NCI-H2029 treated with DMSO at 0.1 percent for 48 hours (cell line): ENCODE data around the gene DYSF.

Experiments
- DNase-seq: peaks from one replicate; lab custom pipeline; 2025; lab: John Stamatoyannopoulos, UW

DYSF gene

GRCh38 chr2:71706836-71707235 is 253.5 kb downstream of the DYSF start:
- DNase-seq = no peak

GRCh38 chr2:71710367-71711132 is 257.2 kb downstream of the DYSF start:
- no peak for DNase-seq

- DNase-seq = no peak
Measured at GRCh38 chr2:71711133-71711855, 257.9 kb downstream of the DYSF start.

- DNase-seq = no peak
Measured at GRCh38 chr2:71712158-71712818, 258.9 kb downstream of the DYSF start.

GRCh38 chr2:71713581-71714580 is 260.5 kb downstream of the DYSF start:
- no peak for DNase-seq

- no peak for DNase-seq
Measured at GRCh38 chr2:71714601-71715240, 261.4 kb downstream of the DYSF start.

GRCh38 chr2:71715241-71715750 is 261.9 kb downstream of the DYSF start:
- no peak for DNase-seq

- no peak for DNase-seq
Measured at GRCh38 chr2:71715951-71716696, 262.8 kb downstream of the DYSF start.

GRCh38 chr2:71716697-71717624 is 263.6 kb downstream of the DYSF start:
- no peak for DNase-seq

GRCh38 chr2:71718686-71719085 is 265.3 kb downstream of the DYSF start:
- DNase-seq = no peak

GRCh38 chr2:71719520-71720282 is 266.3 kb downstream of the DYSF start:
- DNase-seq = no peak

GRCh38 chr2:71720283-71720560 is 266.9 kb downstream of the DYSF start:
- no peak for DNase-seq

GRCh38 chr2:71720596-71721361 is 267.4 kb downstream of the DYSF start:
- no peak for DNase-seq

- no peak for DNase-seq
Measured at GRCh38 chr2:71721362-71721665, 268.0 kb downstream of the DYSF start.

GRCh38 chr2:71721669-71722068 is 268.3 kb downstream of the DYSF start:
- DNase-seq = no peak

- DNase-seq = no peak
Measured at GRCh38 chr2:71722286-71722685, 268.9 kb downstream of the DYSF start.

GRCh38 chr2:71724793-71725192 is 271.4 kb downstream of the DYSF start:
- DNase-seq = no peak

GRCh38 chr2:71725836-71726235 is 272.5 kb downstream of the DYSF start:
- DNase-seq = no peak
